ENCODE data around the gene USO1.

- TF ChIP-seq CTCF (IDR thresholded peaks at IDR 0.05; ENCODE audit: control extremely low read depth in 1 of 3, insufficient read depth in 1 of 3, low read depth in 1 of 3, low read length in 3 of 3) (no peak), HDAC6 (IDR thresholded peaks at IDR 0.05; ENCODE audit: low read depth, low read length) (no peak), CBX5 (IDR thresholded peaks at IDR 0.05; ENCODE audit: low read depth, low read length) (no peak), MAFK (IDR thresholded peaks at IDR 0.05; ENCODE audit: low read depth, low read length) (no peak), POLR2A (IDR thresholded peaks at IDR 0.05; ENCODE audit: control extremely low read depth in 1 of 2, low read depth in 2 of 2, low read length in 2 of 2) (no peak), SUZ12 (IDR thresholded peaks at IDR 0.05; ENCODE audit: low read length) (no peak), POLR2AphosphoS5 (IDR thresholded peaks at IDR 0.05; ENCODE audit: low read depth, low read length) (no peak), KDM5A (IDR thresholded peaks at IDR 0.05; ENCODE audit: low read length) (no peak), SP1 (IDR thresholded peaks at IDR 0.05; ENCODE audit: low read depth, low read length) (no peak), USF2 (IDR thresholded peaks at IDR 0.05; ENCODE audit: low read length) (no peak)
These were observed 119.8 kb downstream of the USO1 start for GRCh38 chr4:75844151-75844662.
